Natural killer cell (primary cell): ENCODE data around the gene RALY. TPM values are rescaled to one million over a fixed set of nuclear protein-coding genes. Genes with fewer than 3 reads are reported as not detected.

Experiments used
- ATAC-seq, 3 donors: fragments of 150-1000 bp in 2 of 3; fragments of 200-7000 bp in 1 of 3; cut with Tn5 transposase; 1 replicate in 1 of 3; 2 replicates in 2 of 3; pipeline ENCODE4 v1.10.0; 2021; ENCODE audit warnings: mild to moderate bottlenecking in 2 of 3, moderate library complexity in 2 of 3
- DNase-seq, 2 donors: peaks; one replicate each; pipeline versions ENCODE4 v3.0.0 to v3.0.0-alpha.2; 2013 to 2021; ENCODE audit warnings: mixed read lengths in 1 of 2
- H3K27ac ChIP-seq: one replicate; pipeline ENCODE4 v1.5.1; 2013; ENCODE audit warnings: mild to moderate bottlenecking, low read length
- H3K27me3 ChIP-seq: one replicate; pipeline ENCODE4 v1.6.1; 2013; ENCODE audit warnings: low read length; ENCODE audit not compliant: control insufficient read depth, insufficient read depth
- H3K36me3 ChIP-seq: one replicate; pipeline ENCODE4 v1.6.1; 2013; ENCODE audit warnings: low read length; ENCODE audit not compliant: control insufficient read depth, insufficient read depth
- H3K4me1 ChIP-seq: one replicate; pipeline ENCODE4 v1.6.1; 2013; ENCODE audit warnings: low read length; ENCODE audit not compliant: control insufficient read depth, insufficient read depth
- H3K4me3 ChIP-seq: one replicate; pipeline ENCODE4 v1.5.1; 2013; ENCODE audit warnings: low read length
- H3K9me3 ChIP-seq: one replicate; pipeline ENCODE4 v1.6.1; 2013; ENCODE audit warnings: low read length; ENCODE audit not compliant: control insufficient read depth, insufficient read depth
- H3K27ac Mint-ChIP-seq, 2 donors: one replicate each; pipeline ENCODE4 v1.8.0; 2022; ENCODE audit warnings: mild to moderate bottlenecking in 2 of 2, mixed read lengths in 2 of 2, moderate library complexity in 1 of 2
- H3K27me3 Mint-ChIP-seq, 2 donors: one replicate each; pipeline ENCODE4 v1.8.0; 2022; ENCODE audit warnings: low read depth in 2 of 2, mixed read lengths in 2 of 2
- H3K36me3 Mint-ChIP-seq: one replicate; pipeline ENCODE4 v1.8.0; 2022; ENCODE audit warnings: mixed read lengths
- H3K4me1 Mint-ChIP-seq, 2 donors: one replicate each; pipeline ENCODE4 v1.8.0; 2022; ENCODE audit warnings: mixed read lengths in 2 of 2
- H3K4me3 Mint-ChIP-seq: one replicate; pipeline ENCODE4 v1.8.0; 2022; ENCODE audit warnings: mild to moderate bottlenecking, moderate library complexity, mixed read lengths
- H3K9me3 Mint-ChIP-seq, 2 donors: one replicate each; pipeline ENCODE4 v1.8.0; 2022; ENCODE audit warnings: mixed read lengths in 2 of 2
- CTCF ChIP-seq: fragments of 200-600 bp; IDR thresholded peaks from one replicate; pipeline ENCODE4 v1.8.0; 2022; ENCODE audit warnings: antibody characterized with exemption
- WGBS: methylation state at CpG from one replicate; pipeline ENCODE4 v1.1.7; 2013; ENCODE audit warnings: missing lambda C conversion rate; ENCODE audit not compliant: insufficient coverage; 5-methylcytosine and 5-hydroxymethylcytosine counted together
- intact Hi-C: fragments of 100-400 bp; cut with micrococcal nuclease; formaldehyde crosslinking; loops from one replicate; pipeline ENCODE4 v1.14.2; 2022
- total RNA-seq, 4 donors: library from RNA; stranded (reverse); fragments of 120-200 nt in 1 of 4; gene quantifications; one replicate each; pipeline versions ENCODE4 v1.2.3 to v1.2.4, GENCODE V29; 2013 to 2022

The RALY gene
- total RNA-seq, 3 donors from 2014 or later (not counting 1 experiment from before 2014, with no cell fraction given): 194 to 204 (median 198) TPM

GRCh38 chr20:34088305-34089174 is 94.8 kb downstream of the RALY start:
- Histone ChIP-seq H3K4me1 (no peaks in the 10 kb centered on the region), H3K27ac (no peak overlapping the region), H3K27me3 (no peaks in the 10 kb centered on the region), H3K9me3 (no peaks in the 10 kb centered on the region), H3K36me3 (peaks cover 67% of the 10 kb centered on the region), H3K4me3 (no peak overlapping the region)
- peaks cover 21 to 30% of the 10 kb centered on the region in 2 donors for H3K4me1 Mint-ChIP-seq
- no peak overlapping the region for H3K4me3 Mint-ChIP-seq
- ATAC-seq (no peak), DNase-seq (no peak)
- H3K27me3 Mint-ChIP-seq: no peaks in the 10 kb centered on the region
- peaks cover 11% of the 10 kb centered on the region for H3K36me3 Mint-ChIP-seq
- no peaks in the 10 kb centered on the region for H3K9me3 Mint-ChIP-seq
- no peak for TF ChIP-seq CTCF
- intact Hi-C loops: no loop called here
- H3K27ac Mint-ChIP-seq: peak overlapping the region; percentile 45 to 73
- WGBS: 94% methylated on average over 14 of the region's 15 CpGs

GRCh38 chr20:34089175-34089479 is 95.4 kb downstream of the RALY start:
- Mint-ChIP-seq H3K36me3 (peaks cover 17% of the 10 kb centered on the region), H3K27me3 (no peaks in the 10 kb centered on the region), H3K27ac (peak overlapping the region; percentile 45 to 73), H3K9me3 (no peaks in the 10 kb centered on the region), H3K4me3 (no peak overlapping the region), H3K4me1 (peaks cover 20 to 24% of the 10 kb centered on the region in 2 donors)
- ATAC-seq (no peak), DNase-seq (no peak)
- no peaks in the 10 kb centered on the region for H3K27me3 ChIP-seq
- intact Hi-C loops: no loop called here
- H3K4me1 ChIP-seq: no peaks in the 10 kb centered on the region
- H3K9me3 ChIP-seq: no peaks in the 10 kb centered on the region
- no peak overlapping the region for H3K4me3 ChIP-seq
- peaks cover 72% of the 10 kb centered on the region for H3K36me3 ChIP-seq
- H3K27ac ChIP-seq: no peak overlapping the region
- 98% methylated on average over 5 of the region's 5 CpGs for WGBS
- TF ChIP-seq CTCF: no peak

DNA sequence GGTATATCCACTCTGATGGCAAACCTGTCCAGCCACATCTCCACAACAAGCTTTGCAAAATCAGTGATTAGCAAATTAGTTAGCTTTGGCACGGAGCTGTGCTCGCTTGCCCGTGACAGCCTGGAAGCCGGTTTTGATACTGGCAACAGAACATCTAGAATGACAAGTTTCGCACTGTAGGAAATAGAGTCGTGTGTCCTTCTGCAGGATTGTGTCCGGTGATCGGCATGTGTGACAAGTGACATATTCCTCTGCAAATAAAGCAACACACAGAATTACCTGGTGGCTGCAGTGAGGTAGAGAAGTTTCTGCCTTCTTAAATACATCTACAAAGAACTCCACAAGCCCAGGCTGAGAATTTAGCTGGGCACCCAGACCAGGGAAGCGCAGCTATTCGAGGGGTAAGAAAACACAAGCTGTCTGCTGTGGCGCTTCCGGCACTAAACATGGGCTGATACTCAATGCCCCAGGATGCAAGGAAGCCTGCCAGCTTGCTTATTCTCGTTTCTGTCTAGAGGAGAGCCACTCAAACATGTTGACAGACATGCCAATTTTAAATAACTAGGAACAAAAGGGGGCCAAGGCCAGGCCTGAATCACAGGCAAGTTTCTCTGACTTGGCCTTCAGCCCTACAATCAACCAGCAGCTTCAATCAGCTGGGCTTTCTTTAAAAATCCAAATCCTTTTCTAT is 96.1 kb downstream of the RALY start:
- peaks cover 16 to 18% of the 10 kb centered on the region in 2 donors for H3K4me1 Mint-ChIP-seq
- TF ChIP-seq CTCF: no peak
- DNase-seq: no peak
- no peak overlapping the region for H3K4me3 Mint-ChIP-seq
- no peaks in the 10 kb centered on the region for H3K9me3 ChIP-seq
- 97% methylated on average over 13 of the region's 13 CpGs for WGBS
- no peak for ATAC-seq
- H3K36me3 Mint-ChIP-seq: peaks cover 17% of the 10 kb centered on the region
- no peak overlapping the region for H3K4me3 ChIP-seq
- no peaks in the 10 kb centered on the region for H3K27me3 Mint-ChIP-seq
- no peak overlapping the region for H3K27ac ChIP-seq
- H3K36me3 ChIP-seq: peaks cover 74% of the 10 kb centered on the region
- H3K27ac Mint-ChIP-seq: peak overlapping the region in 1 of 2 donors; percentile 73
- intact Hi-C loops: no loop called here
- no peaks in the 10 kb centered on the region for H3K9me3 Mint-ChIP-seq
- H3K4me1 ChIP-seq: no peaks in the 10 kb centered on the region
- H3K27me3 ChIP-seq: no peaks in the 10 kb centered on the region
